Erythroblast (primary cell): Measurements from ENCODE around the gene PACS2.

ENCODE experiments used
- DNase-seq, 2 experiments: peaks; one replicate each; lab custom pipeline; 2025; lab: John Stamatoyannopoulos, UW
- GATA1 ChIP-seq: IDR thresholded peaks from 2 replicates; pipeline ENCODE4 v1.6.1; 2011; ENCODE audit warnings: low read depth, mild to moderate bottlenecking, control low read depth, low read length, moderate library complexity
- POLR2A ChIP-seq: IDR thresholded peaks from 2 replicates; pipeline ENCODE4 v1.6.1; 2011; ENCODE audit warnings: mild to moderate bottlenecking, low read length

The PACS2 gene

DNA sequence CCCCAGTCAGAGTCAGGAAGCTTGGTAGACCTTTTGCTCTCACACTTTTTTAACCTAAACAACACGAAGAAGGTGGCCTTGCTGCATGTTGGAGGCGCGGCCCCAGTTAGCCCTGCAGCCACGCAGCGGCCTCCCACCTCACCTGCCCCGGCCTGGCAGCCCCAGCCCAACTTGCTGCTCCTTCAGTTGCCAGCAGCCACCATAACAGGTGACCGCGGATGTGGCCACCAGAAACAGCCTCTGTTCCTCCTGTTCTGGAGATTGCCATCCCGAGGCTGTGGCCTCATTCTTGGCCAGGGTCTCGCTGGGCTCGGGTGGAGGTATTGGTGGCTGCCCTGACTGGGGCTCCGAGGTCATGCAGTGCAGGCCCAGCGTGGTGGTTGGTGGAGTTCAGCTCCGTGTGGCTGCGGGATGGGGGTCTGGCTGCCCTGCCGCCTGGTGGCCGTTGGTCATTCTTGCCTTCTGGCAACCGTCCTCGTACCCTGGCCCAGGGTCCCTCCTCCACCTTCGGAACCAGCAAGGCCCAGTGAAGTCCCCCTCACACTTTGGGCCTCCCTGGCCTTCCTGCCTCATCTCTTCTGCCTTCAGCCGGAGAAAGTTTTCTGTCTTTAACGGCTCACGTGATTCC, 63.1 kb downstream of the PACS2 start:
- TF ChIP-seq GATA1: no peak
- no peak for TF ChIP-seq POLR2A
- DNase-seq: no peak

DNA sequence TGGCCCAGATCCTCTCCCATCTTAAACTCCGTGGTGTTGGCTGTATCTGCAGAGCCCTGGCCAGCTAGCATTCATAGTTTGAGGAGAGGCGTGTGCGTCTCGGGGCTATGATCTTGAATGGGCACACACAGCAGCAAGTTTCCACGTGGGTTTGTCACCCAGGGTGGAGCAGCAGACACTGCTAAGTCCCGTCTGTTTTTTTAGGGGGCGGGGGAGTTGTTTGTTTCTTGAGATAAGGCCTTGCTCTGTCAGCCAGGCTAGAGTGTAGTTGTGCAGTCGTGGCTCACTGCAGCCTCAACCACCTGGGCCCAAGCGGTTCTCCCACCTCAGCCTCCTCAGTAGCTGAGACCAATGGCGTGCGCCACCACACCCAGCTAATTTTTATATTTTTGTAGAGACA, 63.7 kb downstream of the PACS2 start:
- peak; percentile 64 to 83 for DNase-seq
- TF ChIP-seq GATA1 (no peak), POLR2A (no peak)

DNA sequence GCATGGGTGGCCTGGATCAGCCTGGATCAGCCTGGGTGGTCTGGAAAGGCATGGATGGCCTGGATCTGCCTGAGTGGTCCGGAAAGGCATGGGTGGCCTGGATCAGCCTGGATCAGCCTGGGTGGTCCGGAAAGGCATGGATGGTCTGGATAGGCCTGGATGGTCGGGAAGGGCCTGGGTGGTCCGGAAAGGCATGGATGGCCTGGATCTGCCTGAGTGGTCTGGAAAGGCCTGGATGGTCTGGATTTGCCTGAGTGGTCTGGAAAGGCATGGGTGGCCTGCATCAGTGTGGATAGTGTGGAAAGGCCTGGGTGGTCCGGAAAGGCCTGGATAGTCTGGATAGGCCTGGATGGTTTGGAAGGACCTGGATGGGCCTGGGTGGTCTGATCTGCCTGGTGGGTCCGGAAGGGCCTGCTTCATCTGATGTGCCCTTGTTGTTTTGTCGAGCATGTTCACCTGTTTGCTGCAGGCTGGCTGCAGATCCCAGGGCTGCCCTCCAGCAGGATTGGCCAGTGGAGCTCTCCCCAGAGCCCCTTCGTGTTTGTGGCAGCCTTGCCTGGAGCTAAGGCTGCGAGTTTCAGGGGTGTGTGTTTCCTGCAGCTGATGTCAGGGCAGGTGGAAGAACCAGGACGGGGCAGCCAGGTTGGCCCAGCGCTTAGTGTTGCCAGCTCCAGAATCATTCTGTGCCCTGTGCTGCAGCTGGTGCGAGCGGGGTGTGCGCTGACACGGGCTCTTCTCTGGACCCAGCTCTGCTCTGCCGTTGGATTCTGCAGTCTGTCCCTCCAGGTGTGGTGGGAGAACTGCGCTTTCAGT, 64.5 kb downstream of the PACS2 start:
- no peak for DNase-seq
- TF ChIP-seq GATA1 (no peak), POLR2A (no peak)

DNA sequence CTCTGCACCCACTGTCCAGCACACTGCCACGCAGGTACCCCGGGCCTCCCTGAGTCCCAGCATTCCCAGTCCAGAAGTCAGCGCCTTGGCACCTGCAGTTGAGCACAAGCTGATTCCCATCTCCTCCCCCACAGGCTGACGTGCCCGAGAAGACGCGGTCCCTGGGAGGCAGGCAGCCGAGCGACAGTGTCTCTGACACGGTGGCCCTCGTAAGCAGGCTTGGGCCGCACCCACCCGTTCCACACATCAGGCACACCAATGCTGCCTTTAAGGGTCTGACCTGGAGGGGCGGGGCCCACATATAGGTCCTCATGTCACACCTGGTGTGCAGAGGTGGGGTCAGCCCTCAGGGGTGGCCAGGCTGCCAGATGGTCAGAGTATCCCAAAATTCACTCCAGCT, 65.4 kb downstream of the PACS2 start:
- TF ChIP-seq GATA1 (no peak), POLR2A (no peak)
- DNase-seq: no peak

DNA sequence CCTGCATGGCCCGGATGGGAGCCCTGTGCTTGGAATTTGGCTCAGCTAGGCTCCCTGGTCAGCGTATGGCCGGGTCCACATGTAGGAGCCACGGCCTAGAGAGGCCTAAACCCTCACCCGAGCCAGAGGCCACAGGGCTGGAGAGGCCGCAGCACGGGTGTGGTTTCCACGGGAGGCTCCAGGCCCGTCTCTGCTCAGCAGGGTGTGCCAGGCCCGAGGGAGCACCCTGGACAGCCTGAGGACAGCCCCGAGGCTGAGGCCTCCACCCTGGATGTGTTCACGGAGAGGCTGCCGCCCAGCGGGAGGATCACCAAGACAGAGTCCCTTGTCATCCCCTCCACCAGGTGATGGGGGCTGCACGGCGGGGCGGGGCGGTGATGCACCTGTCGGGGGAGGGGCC, 66.2 kb downstream of the PACS2 start:
- no peak for TF ChIP-seq GATA1
- no peak for TF ChIP-seq POLR2A
- DNase-seq: no peak

DNA sequence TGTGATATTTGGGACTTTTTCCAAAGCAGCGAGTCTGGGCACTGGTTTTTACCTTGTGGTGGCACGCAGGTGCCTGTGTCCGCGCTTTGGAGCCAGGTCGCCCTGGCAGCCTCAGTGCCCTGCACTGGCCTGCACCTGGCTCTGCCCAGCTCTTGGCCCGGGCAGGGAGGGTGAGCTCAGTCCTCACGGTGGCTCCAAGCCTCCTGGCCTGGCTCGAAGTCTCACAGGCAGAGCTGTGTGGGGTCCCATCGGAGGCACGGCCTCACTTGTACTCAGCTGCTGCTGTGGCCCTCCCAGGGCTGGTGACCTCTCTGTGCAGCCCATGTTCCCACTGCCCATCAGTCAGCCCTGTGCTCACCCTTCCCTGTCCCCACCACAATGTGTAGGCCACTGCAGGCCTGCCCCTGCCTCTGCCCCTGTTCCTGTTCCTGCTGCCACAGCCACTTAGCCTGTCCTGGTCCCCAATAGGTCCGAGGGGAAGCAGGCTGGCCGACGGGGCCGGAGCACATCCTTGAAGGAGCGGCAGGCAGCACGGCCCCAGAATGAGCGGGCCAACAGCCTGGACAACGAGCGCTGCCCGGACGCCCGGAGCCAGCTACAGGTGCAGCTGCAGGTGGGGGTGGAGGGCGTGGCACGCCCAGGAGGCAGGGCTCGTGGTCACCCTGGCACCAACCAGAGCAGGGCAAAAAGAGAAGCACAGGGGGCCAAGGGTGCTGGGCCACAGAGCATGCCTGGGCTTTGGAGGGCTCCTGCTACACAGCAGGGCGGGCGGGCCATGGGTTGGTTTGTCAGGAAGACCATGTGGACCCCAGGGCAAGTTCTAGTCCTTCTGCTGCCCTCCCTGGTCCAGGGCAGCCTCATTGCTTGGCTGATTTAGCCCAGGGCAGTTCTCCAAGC, 67.1 kb downstream of the PACS2 start:
- TF ChIP-seq POLR2A (no peak), GATA1 (no peak)
- DNase-seq: no peak

DNA sequence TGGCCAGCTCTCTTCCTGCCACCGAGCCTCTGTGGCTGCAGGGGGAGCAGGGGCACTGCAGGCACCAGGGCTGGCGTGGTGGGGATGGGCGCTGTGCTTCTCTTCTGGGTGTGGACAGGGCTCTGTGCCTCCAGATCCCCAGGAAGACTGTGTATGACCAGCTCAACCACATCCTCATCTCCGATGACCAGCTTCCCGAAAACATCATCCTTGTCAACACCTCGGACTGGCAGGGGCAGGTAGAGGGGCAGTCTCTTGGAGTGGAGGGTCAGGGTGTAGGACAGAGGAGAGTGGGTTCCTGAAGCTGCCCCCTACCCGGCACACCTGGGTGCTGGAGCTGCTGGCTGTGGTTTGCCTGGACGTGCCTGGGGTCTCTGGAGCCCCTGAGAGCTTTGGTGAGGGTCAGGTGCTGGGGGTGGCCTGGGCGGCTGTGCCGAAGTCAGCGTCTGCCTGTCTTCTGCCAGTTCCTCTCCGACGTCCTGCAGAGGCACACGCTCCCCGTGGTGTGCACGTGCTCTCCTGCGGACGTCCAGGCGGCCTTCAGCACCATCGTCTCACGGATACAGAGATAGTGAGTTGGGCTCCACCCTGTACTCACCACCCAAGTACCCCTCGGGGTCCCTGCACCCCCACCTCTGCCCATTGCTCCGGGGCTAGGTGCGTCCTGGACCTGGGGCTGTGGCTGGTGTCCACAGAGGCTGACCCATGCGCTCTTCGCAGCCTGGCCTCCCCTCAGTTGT, 68.0 kb downstream of the PACS2 start:
- no peak for DNase-seq
- no peak for TF ChIP-seq GATA1
- no peak for TF ChIP-seq POLR2A

DNA sequence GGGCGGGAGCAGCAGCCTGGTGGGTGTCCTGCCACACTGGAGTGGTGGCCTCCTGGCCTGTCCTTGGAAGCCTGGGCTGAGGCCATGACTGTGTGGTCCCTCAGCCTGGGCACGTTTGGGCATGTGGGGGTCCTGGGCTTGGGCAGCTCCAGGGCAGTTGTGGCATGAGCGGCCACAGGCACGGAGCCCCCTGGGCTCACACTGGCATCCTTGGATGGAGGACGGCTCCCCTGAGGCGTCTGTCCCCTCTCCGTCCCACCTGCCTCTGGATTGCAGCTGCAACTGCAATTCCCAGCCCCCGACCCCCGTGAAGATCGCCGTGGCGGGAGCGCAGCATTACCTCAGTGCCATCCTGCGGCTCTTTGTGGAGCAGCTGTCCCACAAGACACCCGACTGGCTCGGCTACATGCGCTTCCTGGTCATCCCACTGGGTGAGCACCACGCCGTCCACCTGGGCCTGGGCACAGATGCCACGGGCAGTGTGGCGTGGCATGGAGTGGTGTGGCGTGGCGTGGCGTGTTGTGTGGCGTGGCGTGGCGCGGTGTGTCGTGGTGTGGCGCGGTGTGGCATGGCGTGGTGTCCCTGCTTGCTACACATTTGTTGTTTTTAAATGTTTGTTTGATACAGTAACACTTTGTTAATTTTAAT, 68.7 kb downstream of the PACS2 start:
- DNase-seq: no peak
- TF ChIP-seq POLR2A (no peak), GATA1 (no peak)

DNA sequence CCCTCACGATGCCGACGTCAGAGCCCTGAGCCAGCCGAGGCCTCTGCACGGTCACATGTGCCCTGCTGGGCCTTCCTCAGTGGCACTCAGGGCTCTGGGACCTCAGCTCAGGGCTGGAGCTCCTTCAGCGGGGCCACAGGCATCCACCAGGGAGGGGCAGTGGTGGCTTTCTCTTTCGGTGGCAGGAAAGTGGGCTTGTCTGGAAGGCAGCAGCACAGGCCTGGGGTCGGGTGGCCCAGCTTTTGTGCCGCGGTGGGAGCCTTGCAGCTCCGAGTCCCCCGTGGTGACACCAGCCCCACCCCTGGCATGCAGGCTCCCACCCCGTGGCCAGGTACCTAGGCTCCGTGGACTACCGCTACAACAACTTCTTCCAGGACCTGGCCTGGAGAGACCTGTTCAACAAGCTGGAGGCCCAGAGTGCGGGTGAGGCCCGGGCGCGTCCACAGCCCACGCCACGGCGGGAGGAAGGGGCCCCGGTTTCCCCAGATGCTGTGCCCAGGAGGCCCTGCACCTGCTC, 69.6 kb downstream of the PACS2 start:
- DNase-seq: no peak
- TF ChIP-seq POLR2A: no peak
- no peak for TF ChIP-seq GATA1

DNA sequence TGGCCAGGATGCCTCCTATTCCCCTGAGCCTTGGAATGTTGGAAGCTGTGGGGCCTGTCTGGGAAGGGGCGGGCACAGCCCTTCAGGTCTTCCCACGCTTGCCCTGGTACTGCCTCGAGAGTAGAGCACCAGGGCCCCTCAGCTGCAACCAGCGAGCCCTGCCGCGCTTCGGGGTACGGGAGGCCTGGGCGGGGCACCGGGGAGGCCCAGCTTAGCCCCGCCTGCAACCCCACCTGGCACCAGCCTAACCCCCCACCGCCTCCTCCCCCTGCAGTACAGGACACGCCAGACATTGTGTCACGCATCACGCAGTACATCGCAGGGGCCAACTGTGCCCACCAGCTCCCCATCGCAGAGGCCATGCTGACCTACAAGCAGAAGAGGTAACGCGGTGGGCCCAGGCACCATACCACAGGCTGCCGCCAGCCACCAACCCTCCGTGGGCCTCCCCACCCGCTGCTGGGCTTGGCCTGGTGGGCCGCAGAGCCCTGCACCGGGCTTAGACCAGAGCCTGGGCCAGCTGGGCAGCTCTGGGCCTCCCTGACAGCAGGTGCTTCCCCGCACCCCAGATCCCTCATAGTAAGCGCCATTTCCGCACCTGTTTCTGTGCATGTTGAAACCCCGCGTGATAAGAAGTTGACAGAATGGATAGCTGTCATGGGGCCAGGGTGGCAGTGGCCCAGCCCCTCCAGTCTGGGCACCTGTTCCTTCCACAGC, 70.2 kb downstream of the PACS2 start:
- TF ChIP-seq GATA1 (no peak), POLR2A (no peak)

DNA sequence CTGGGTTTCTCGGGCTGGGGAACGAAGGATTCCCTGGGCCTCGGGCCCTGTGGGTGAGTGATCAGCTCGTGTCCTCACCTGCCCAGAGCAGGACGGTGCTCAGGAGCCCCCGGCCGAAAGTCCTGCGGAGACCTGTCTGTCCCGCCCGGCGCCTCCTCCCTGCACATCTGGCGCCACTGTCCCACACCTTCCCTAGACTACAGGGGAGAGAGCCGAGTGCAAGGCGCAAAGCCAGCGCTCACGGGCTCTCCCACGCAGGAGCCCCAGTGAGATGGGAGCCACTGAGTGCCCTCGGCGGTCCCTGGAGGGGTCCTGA, 70.7 kb downstream of the PACS2 start:
- TF ChIP-seq POLR2A (no peak), GATA1 (no peak)
- no peak for DNase-seq

More for the DNA sequence above, 70.2 kb downstream of the PACS2 start:
- DNase-seq: no peak

DNA sequence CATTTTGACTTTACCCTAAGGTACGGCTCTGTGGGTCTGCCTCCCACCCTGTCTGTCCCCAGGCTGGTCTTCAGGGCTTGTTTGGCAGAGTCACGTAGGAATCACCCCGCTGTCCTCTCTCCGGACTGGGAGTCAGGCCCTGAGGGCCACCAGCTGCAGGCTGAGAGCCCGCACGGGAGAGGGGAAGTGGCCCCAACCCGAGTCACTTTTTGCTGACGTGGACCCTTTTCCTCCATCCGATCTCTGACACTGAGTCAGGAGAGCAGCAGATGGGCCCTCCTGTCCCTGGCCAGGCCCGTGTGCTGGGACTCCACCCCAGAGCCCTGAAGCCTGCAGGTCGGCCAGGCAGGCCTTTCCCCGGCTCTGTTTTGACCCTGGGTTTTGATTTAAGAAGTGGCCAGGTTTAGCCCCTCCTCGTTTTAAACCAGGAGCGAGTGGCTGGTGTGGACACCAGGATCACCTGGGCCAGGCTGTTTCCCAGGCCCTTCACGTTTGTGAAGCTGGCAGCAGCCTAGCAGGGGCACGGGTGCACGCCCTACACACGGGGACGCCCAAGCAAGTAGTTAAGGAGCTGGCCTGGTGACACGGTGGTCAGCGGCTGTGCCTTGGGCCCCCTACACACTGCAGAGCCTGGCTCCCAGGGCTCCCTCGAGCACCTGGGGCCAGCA, 71.3 kb downstream of the PACS2 start:
- TF ChIP-seq POLR2A: no peak
- TF ChIP-seq GATA1: no peak
- DNase-seq: no peak
